Upper lobe of left lung (tissue), 6 donors: ENCODE measurements around the gene RIPOR2. TPM values are rescaled to one million over a fixed set of nuclear protein-coding genes. Genes with fewer than 3 reads are reported as not detected.

Source experiments
- ATAC-seq, 2 donors: fragments of 200-7000 bp; cut with Tn5 transposase; one replicate each; pipeline ENCODE4 v1.9.1; 2022; ENCODE audit warnings: mild to moderate bottlenecking in 2 of 2, moderate library complexity in 2 of 2; ENCODE audit not compliant: low FRiP score in 2 of 2
- DNase-seq, 2 donors: peaks; one replicate each; pipeline ENCODE4 v3.0.0-alpha.2; 2019 to 2020
- H3K27ac ChIP-seq, 4 donors: fragments of 200-600 bp; sonication (generic); one replicate each; pipeline ENCODE4 v1.5.1; 2016 to 2019
- H3K27me3 ChIP-seq, 4 donors: fragments of 200-600 bp; sonication (generic); one replicate each; pipeline ENCODE4 v1.5.1; 2017 to 2019
- H3K36me3 ChIP-seq, 4 donors: fragments of 200-600 bp; sonication (generic); one replicate each; pipeline ENCODE4 v1.5.1; 2016 to 2019
- H3K4me1 ChIP-seq, 4 donors: fragments of 200-600 bp; sonication (generic); one replicate each; pipeline ENCODE4 v1.5.1; 2018 to 2019
- H3K4me3 ChIP-seq, 4 donors: fragments of 200-600 bp; sonication (generic); one replicate each; pipeline ENCODE4 v1.5.1; 2017 to 2019; ENCODE audit warnings: mild to moderate bottlenecking in 2 of 4, moderate library complexity in 1 of 4
- H3K9me3 ChIP-seq, 4 donors: fragments of 200-600 bp; sonication (generic); one replicate each; pipeline ENCODE4 v1.5.1; 2018 to 2019
- EP300 ChIP-seq, 4 donors: sonication (generic); formaldehyde crosslinking; IDR thresholded peaks; one replicate each; pipeline ENCODE4 v1.5.1; 2017; ENCODE audit warnings: antibody characterized with exemption in 4 of 4, control low read depth in 2 of 4
- POLR2A ChIP-seq, 4 donors: fragments of 450-650 bp; IDR thresholded peaks; one replicate each; pipeline ENCODE4 v1.5.1; 2016 to 2017; ENCODE audit warnings: antibody characterized with exemption in 4 of 4, mild to moderate bottlenecking in 2 of 4
- POLR2AphosphoS5 ChIP-seq, 2 donors: sonication (generic); formaldehyde crosslinking; IDR thresholded peaks; one replicate each; pipeline ENCODE4 v1.5.1; 2017; ENCODE audit warnings: antibody characterized with exemption in 2 of 2
- WGBS, 2 donors: methylation state at CpG; one replicate each; pipeline ENCODE4 v1.1.5; 2017 to 2018; 5-methylcytosine and 5-hydroxymethylcytosine counted together
- total RNA-seq, 6 donors: library from RNA; depleted of rRNA in 4 of 6; stranded (reverse); fragments of >200 nt in 4 of 6; gene quantifications; one replicate each; pipeline versions ENCODE4 v1.1.0 to v1.2.1, GENCODE V29; 2016 to 2021
- TF ChIP-seq, protein P1 (sequence below), 6 experiments: fragments of 450-650 bp in 4 of 6; fragments of 200-600 bp in 2 of 6; sonication (generic) in 2 of 6; IDR thresholded peaks; one replicate each; pipeline ENCODE4 v1.5.1; 2016 to 2019; ENCODE audit warnings: antibody characterized with exemption in 6 of 6
- donor health status: DM: no; HTN: no; CAD: no; lungs with moderate emphysema.
- donor health status: DM: no; HTN: yes; CAD: no; lungs with severe emphysema.

Gene RIPOR2
- total RNA-seq, 6 donors from 2014 or later, result 25.3 to 67.1 (median 48.3) TPM

- WGBS, 2 donors, result 92 to 93% methylated on average over 6 of the region's 6 CpGs
- DNase-seq, result no peak
- no peak for ATAC-seq
- H3K4me1 ChIP-seq, result no peaks in the 10 kb centered on the region
- TF ChIP-seq EP300 (IDR thresholded peaks at IDR 0.05), result no peak
- TF ChIP-seq, protein P1, sequence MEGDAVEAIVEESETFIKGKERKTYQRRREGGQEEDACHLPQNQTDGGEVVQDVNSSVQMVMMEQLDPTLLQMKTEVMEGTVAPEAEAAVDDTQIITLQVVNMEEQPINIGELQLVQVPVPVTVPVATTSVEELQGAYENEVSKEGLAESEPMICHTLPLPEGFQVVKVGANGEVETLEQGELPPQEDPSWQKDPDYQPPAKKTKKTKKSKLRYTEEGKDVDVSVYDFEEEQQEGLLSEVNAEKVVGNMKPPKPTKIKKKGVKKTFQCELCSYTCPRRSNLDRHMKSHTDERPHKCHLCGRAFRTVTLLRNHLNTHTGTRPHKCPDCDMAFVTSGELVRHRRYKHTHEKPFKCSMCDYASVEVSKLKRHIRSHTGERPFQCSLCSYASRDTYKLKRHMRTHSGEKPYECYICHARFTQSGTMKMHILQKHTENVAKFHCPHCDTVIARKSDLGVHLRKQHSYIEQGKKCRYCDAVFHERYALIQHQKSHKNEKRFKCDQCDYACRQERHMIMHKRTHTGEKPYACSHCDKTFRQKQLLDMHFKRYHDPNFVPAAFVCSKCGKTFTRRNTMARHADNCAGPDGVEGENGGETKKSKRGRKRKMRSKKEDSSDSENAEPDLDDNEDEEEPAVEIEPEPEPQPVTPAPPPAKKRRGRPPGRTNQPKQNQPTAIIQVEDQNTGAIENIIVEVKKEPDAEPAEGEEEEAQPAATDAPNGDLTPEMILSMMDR (IDR thresholded peaks at IDR 0.05), result no peak
- TF ChIP-seq POLR2AphosphoS5 (IDR thresholded peaks at IDR 0.05), result no peak
- no peak for TF ChIP-seq POLR2A (IDR thresholded peaks at IDR 0.05)
- H3K27ac ChIP-seq, result no peak overlapping the region
- no peaks in the 10 kb centered on the region for H3K27me3 ChIP-seq
- H3K9me3 ChIP-seq, result no peaks in the 10 kb centered on the region
- H3K36me3 ChIP-seq, result no peaks in the 10 kb centered on the region
- no peak overlapping the region for H3K4me3 ChIP-seq
These were observed 28.3 kb upstream of the RIPOR2 start for GRCh38 chr6:24963887-24964570.

DNA sequence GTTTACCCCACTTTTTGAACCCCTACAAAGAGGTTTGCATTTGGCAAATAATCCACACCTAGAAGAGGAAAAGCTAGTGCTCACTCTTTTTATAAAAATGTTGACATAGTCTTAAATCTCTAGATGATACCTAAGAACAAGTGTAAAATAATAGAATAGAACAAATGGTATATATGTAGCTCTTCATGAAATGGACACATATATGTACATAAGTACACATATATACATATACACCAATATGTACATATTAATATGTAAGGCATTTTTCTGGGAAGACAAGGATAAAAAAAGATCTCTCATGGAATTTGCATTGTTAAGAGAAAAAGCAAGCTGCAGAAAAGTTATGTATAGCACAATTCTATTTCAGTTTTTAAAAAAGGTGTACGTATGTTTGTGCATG, 27.6 kb upstream of the RIPOR2 start:
- no peaks in the 10 kb centered on the region for H3K36me3 ChIP-seq
- WGBS, 2 donors, result 96 to 97% methylated on average over 1 of the region's 1 CpG
- no peak for DNase-seq
- H3K4me1 ChIP-seq, result no peaks in the 10 kb centered on the region
- no peaks in the 10 kb centered on the region for H3K9me3 ChIP-seq
- no peak overlapping the region for H3K27ac ChIP-seq
- ATAC-seq, result no peak
- no peaks in the 10 kb centered on the region for H3K27me3 ChIP-seq
- no peak overlapping the region for H3K4me3 ChIP-seq
- no peak for TF ChIP-seq EP300 (IDR thresholded peaks at IDR 0.05)
- TF ChIP-seq, protein P1 (IDR thresholded peaks at IDR 0.05), result no peak
- TF ChIP-seq POLR2AphosphoS5 (IDR thresholded peaks at IDR 0.05), result no peak
- TF ChIP-seq POLR2A (IDR thresholded peaks at IDR 0.05), result no peak

GRCh38 chr6:24961852-24962251, 26.1 kb upstream of the RIPOR2 start:
- Histone ChIP-seq H3K4me1 (no peaks in the 10 kb centered on the region), H3K9me3 (no peaks in the 10 kb centered on the region), H3K36me3 (no peaks in the 10 kb centered on the region), H3K4me3 (no peak overlapping the region), H3K27me3 (no peaks in the 10 kb centered on the region), H3K27ac (no peak overlapping the region)
- TF ChIP-seq POLR2A (IDR thresholded peaks at IDR 0.05) (no peak), EP300 (IDR thresholded peaks at IDR 0.05) (no peak), POLR2AphosphoS5 (IDR thresholded peaks at IDR 0.05) (no peak)
- TF ChIP-seq, protein P1 (IDR thresholded peaks at IDR 0.05), result no peak
- ATAC-seq (no peak), DNase-seq (no peak)
- WGBS, 2 donors, result 76 to 77% methylated on average over 5 of the region's 5 CpGs

- Histone ChIP-seq H3K4me1 (no peaks in the 10 kb centered on the region), H3K27me3 (no peaks in the 10 kb centered on the region), H3K36me3 (no peaks in the 10 kb centered on the region), H3K27ac (no peak overlapping the region), H3K9me3 (no peaks in the 10 kb centered on the region), H3K4me3 (no peak overlapping the region)
- TF ChIP-seq POLR2AphosphoS5 (IDR thresholded peaks at IDR 0.05) (no peak), EP300 (IDR thresholded peaks at IDR 0.05) (no peak), POLR2A (IDR thresholded peaks at IDR 0.05) (no peak)
- TF ChIP-seq, protein P1 (IDR thresholded peaks at IDR 0.05), result no peak
- WGBS, 2 donors, result 27 to 28% methylated on average over 3 of the region's 3 CpGs
- DNase-seq (no peak), ATAC-seq (no peak)
These were observed 25.3 kb upstream of the RIPOR2 start for GRCh38 chr6:24960991-24961475.

DNA sequence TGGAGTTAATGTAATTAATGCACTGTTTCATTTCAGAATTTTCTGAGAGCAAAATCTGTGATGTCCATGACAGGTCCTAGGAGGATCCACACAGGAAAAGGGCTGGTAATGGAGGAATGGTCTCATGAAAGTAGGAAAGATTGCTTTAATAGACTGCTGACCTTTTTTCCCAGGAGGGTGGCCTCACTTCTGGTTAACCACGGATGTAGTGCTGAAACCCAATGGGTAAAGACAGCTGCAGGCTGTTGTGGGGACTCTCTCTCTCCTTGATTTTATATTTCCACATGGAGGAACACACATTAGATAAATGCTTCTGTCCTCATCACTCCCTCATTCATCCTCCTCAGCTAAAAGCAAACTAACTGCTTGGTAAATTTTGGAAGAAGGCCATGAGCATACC, 23.6 kb upstream of the RIPOR2 start:
- 45 to 67% methylated on average over 1 of the region's 1 CpG for WGBS, 2 donors
- DNase-seq (no peak), ATAC-seq (no peak)
- Histone ChIP-seq H3K27ac (no peak overlapping the region), H3K27me3 (no peaks in the 10 kb centered on the region), H3K9me3 (no peaks in the 10 kb centered on the region), H3K36me3 (no peaks in the 10 kb centered on the region), H3K4me1 (no peaks in the 10 kb centered on the region), H3K4me3 (no peak overlapping the region)
- TF ChIP-seq POLR2AphosphoS5 (IDR thresholded peaks at IDR 0.05), result no peak
- no peak for TF ChIP-seq POLR2A (IDR thresholded peaks at IDR 0.05)
- TF ChIP-seq EP300 (IDR thresholded peaks at IDR 0.05), result no peak
